Measurements from ENCODE around the gene UBXN1. TPM values are rescaled to one million over a fixed set of nuclear protein-coding genes. Genes with fewer than 3 reads are reported as not detected.
A peak's percentile ranks its signal among the peaks of the same experiment; 100 is the strongest.

UBXN1 gene
- total and polyA plus RNA-seq, 10 of the 15 experiments (the other 5 are each of a cell fraction or from before 2014, with no cell fraction given), result 7.0 to 173 (median 106) TPM

DNA sequence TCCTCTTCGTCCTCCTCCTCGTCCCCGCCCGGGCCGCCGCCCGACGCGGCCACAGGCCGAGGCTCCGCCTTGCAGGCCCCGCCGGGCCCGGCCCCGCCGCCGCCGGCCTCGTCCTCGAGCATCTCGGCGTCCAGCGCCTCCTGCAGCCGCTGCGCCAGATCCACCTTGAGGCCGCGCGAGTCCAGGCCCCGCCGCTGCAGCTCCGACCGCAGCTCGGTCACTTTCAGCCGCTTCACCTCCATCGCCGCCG is 48.0 kb upstream of the UBXN1 start (continued):
- TF ChIP-seq, protein P1, sequence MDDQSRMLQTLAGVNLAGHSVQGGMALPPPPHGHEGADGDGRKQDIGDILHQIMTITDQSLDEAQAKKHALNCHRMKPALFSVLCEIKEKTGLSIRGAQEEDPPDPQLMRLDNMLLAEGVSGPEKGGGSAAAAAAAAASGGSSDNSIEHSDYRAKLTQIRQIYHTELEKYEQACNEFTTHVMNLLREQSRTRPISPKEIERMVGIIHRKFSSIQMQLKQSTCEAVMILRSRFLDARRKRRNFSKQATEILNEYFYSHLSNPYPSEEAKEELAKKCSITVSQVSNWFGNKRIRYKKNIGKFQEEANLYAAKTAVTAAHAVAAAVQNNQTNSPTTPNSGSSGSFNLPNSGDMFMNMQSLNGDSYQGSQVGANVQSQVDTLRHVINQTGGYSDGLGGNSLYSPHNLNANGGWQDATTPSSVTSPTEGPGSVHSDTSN (IDR thresholded peaks at IDR 0.05; ENCODE audit: insufficient replicate concordance, low read depth, low read length), result peak; percentile 41

GRCh38 chr11:62726156-62726914 is 47.5 kb upstream of the UBXN1 start:
- H3K79me2 ChIP-seq (ENCODE audit: control insufficient read depth, insufficient read depth, low read length), result peaks cover 81% of the 10 kb centered on the region
- ChIA-PET POLR2A (interaction anchor here (0.6 to 6.8 kb wide), 19 partner anchors 12 to 154 kb away, joined by 3 to 79 read pairs (median 11); partner anchors contain the start of genes BSCL2, C11orf98, CSKMT and GANAB), RAD21 (ENCODE audit: unreplicated experiment) (interaction anchor here (0.9 to 5.2 kb wide), 13 partner anchors 17 to 302 kb away, joined by 3 to 44 read pairs (median 5); partner anchors contain the start of genes C11orf98, CSKMT, POLR2G and TAF6L), SMC1A (ENCODE audit: uncharacterized antibody, unreplicated experiment) (interaction anchor here (0.7 to 4.8 kb wide), 12 partner anchors 7 to 302 kb away, joined by 3 to 26 read pairs (median 4); partner anchors contain the start of genes TUT1 and ZBTB3), CTCF (interaction anchor here (0.9 to 5.4 kb wide), 8 partner anchors 17 to 158 kb away, joined by 3 to 34 read pairs (median 6); partner anchors contain the start of genes TAF6L and ZBTB3)
- H3K4me1 ChIP-seq (ENCODE audit: control insufficient read depth, insufficient read depth, low read length), result no peaks in the 10 kb centered on the region; the same call in 1 of the 2 replicates
- peaks cover 11% of the 10 kb centered on the region; the same call in 1 of the 2 replicates for H4K20me1 ChIP-seq (ENCODE audit: control insufficient read depth, insufficient read depth)
- BruUV-seq (replicated peaks), result no TSS peak
- ATAC-seq, result no peak
- in situ Hi-C loops (cut with MboI), result no loop called here
- H2AFZ ChIP-seq (ENCODE audit: control insufficient read depth, low read depth, low read length), result no peak overlapping the region
- H3K27me3 ChIP-seq (replicated peaks in 1 of 2; ENCODE audit: control insufficient read depth in 2 of 2, insufficient read depth in 2 of 2, low read length in 1 of 2), result no peaks in the 10 kb centered on the region
- DNase-seq (ENCODE audit: low read depth, low spot score), result no peak
- peak overlapping the region; percentile 81 for H3K4me2 ChIP-seq (ENCODE audit: control insufficient read depth, insufficient read depth)
- intact Hi-C loops (cut with micrococcal nuclease; ENCODE audit: unreplicated experiment), result loop anchor here (5.0 kb wide), 2 partner anchors 46 to 124 kb away; partner anchors contain the start of genes MTA2 and TAF6L
- peak overlapping the region; percentile 100 for H3K4me3 ChIP-seq
- TF ChIP-seq HDGF (IDR thresholded peaks at IDR 0.05), result no peak
- 0 out of 2 replicates have a peak, but pooled peaks have one; percentile 17 for TF ChIP-seq CHD1 (IDR thresholded peaks at IDR 0.05; ENCODE audit: low read depth, low read length)
- TF ChIP-seq PAX5 (IDR thresholded peaks at IDR 0.05; ENCODE audit: borderline replicate concordance, low read depth, low read length), result 0 out of 2 replicates have a peak, but pooled peaks have one; percentile 22
- no peak for TF ChIP-seq JUNB (IDR thresholded peaks at IDR 0.05)
- TF ChIP-seq MLLT1 (IDR thresholded peaks at IDR 0.05), result 0 out of 2 replicates have a peak, but pooled peaks have one; percentile 48
- H3K36me3 ChIP-seq (ENCODE audit: control insufficient read depth in 2 of 2, insufficient read depth in 2 of 2, low read length in 1 of 2), result peaks cover 9 to 33% of the 10 kb centered on the region in 2 experiments
- peak overlapping the region; percentile 91 for H3K9ac ChIP-seq (ENCODE audit: control insufficient read depth, insufficient read depth, low read length)
- H3K9me3 ChIP-seq (replicated peaks; ENCODE audit: control insufficient read depth, insufficient read depth, low read length), result no peaks in the 10 kb centered on the region; the same call in 2 of the 3 replicates
- 2% methylated on average over 45 of the region's 51 CpGs for WGBS (ENCODE audit: insufficient coverage, insufficient replicate concordance, low lambda C conversion rate, missing lambda C conversion rate)
- H3K27ac ChIP-seq (ENCODE audit: control insufficient read depth, insufficient read depth), result peak overlapping the region; percentile 94
- FAIRE-seq, result no peak
